ENCODE data around the gene LPP.

GRCh38 chr3:188192034-188192433 is 38.1 kb downstream of the LPP start:
- TF ChIP-seq POLR2A (IDR thresholded peaks at IDR 0.05) (no peak), CTCF (IDR thresholded peaks at IDR 0.05) (no peak), EP300 (IDR thresholded peaks at IDR 0.05; ENCODE audit: low read depth) (no peak), POLR2AphosphoS5 (IDR thresholded peaks at IDR 0.05) (no peak)
